ENCODE results near the gene MST1. TPM values are rescaled to one million over a fixed set of nuclear protein-coding genes. Genes with fewer than 3 reads are reported as not detected.

The MST1 gene
- total RNA-seq, 1 donor from 2014 or later = 10.8 TPM

DNA sequence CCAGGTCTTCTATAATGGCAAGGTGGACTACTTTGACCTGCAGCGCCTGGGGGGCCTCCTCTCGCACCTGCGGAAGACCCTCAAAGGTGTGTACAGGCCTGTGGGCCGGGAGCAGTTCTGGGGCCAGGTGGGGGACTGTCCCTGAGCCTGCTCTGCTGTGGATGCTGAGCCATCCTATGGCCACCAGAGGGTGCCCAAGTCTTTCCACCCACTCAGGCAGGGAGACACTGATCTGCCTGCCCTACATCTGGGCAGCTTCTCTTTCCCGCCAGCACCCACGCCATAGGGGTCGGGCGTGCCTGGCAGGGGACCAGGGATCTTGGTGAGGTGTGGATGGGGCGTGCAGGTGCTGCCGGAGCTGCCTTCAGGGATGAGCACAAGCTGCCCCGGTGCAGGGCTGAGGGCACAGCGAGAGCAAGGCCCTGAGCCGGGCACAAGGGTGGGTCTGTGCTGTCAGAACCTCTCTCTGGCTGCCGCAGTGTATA is 14.2 kb upstream of the MST1 start:
- intact Hi-C loops (cut with DNase I) = no loop called here

GRCh38 chr3:49702672-49703071 is 13.4 kb upstream of the MST1 start:
- Histone ChIP-seq H3K36me3 (peaks cover 0 to 50% of the 10 kb centered on the region in 2 donors), H3K4me3 (no peak overlapping the region), H3K27me3 (no peaks in the 10 kb centered on the region), H3K27ac (no peak overlapping the region), H3K4me1 (no peaks in the 10 kb centered on the region), H3K9me3 (no peaks in the 10 kb centered on the region)
- DNase-seq (ENCODE audit: extremely low spot score in 2 of 2) = no peak
- intact Hi-C loops (cut with DNase I) = no loop called here
- TF ChIP-seq POLR2A (IDR thresholded peaks at IDR 0.05) (no peak), POLR2AphosphoS5 (IDR thresholded peaks at IDR 0.05; ENCODE audit: insufficient read depth in 1 of 2, low read depth in 1 of 2) (no peak)
- TF ChIP-seq, protein P1, sequence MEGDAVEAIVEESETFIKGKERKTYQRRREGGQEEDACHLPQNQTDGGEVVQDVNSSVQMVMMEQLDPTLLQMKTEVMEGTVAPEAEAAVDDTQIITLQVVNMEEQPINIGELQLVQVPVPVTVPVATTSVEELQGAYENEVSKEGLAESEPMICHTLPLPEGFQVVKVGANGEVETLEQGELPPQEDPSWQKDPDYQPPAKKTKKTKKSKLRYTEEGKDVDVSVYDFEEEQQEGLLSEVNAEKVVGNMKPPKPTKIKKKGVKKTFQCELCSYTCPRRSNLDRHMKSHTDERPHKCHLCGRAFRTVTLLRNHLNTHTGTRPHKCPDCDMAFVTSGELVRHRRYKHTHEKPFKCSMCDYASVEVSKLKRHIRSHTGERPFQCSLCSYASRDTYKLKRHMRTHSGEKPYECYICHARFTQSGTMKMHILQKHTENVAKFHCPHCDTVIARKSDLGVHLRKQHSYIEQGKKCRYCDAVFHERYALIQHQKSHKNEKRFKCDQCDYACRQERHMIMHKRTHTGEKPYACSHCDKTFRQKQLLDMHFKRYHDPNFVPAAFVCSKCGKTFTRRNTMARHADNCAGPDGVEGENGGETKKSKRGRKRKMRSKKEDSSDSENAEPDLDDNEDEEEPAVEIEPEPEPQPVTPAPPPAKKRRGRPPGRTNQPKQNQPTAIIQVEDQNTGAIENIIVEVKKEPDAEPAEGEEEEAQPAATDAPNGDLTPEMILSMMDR (IDR thresholded peaks at IDR 0.05) = no peak

More for the DNA sequence above, 14.2 kb upstream of the MST1 start:
- no peaks in the 10 kb centered on the region for H3K27me3 ChIP-seq
- H3K27ac ChIP-seq = no peak overlapping the region
- peaks cover 0 to 42% of the 10 kb centered on the region in 2 donors for H3K36me3 ChIP-seq
- H3K4me1 ChIP-seq = no peaks in the 10 kb centered on the region
- no peaks in the 10 kb centered on the region for H3K9me3 ChIP-seq
- DNase-seq (ENCODE audit: extremely low spot score in 2 of 2) = no peak
- no peak overlapping the region for H3K4me3 ChIP-seq
- TF ChIP-seq, protein P1 (IDR thresholded peaks at IDR 0.05) = peak; percentile 7 to 67 (median 56)
- TF ChIP-seq POLR2A (IDR thresholded peaks at IDR 0.05) = no peak
- TF ChIP-seq POLR2AphosphoS5 (IDR thresholded peaks at IDR 0.05; ENCODE audit: insufficient read depth in 1 of 2, low read depth in 1 of 2) = no peak

- no peak for TF ChIP-seq POLR2AphosphoS5 (IDR thresholded peaks at IDR 0.05; ENCODE audit: insufficient read depth in 1 of 2, low read depth in 1 of 2)
- TF ChIP-seq POLR2A (IDR thresholded peaks at IDR 0.05) = no peak
- TF ChIP-seq, protein P1 (IDR thresholded peaks at IDR 0.05) = no peak
Measured at GRCh38 chr3:49701388-49702077, 12.3 kb upstream of the MST1 start.

GRCh38 chr3:49700453-49701128 is 11.3 kb upstream of the MST1 start:
- no peak overlapping the region for H3K27ac ChIP-seq
- no peaks in the 10 kb centered on the region for H3K4me1 ChIP-seq
- no peaks in the 10 kb centered on the region for H3K27me3 ChIP-seq
- TF ChIP-seq POLR2A (IDR thresholded peaks at IDR 0.05) = no peak
- TF ChIP-seq, protein P1 (IDR thresholded peaks at IDR 0.05) = no peak
- TF ChIP-seq POLR2AphosphoS5 (IDR thresholded peaks at IDR 0.05; ENCODE audit: insufficient read depth in 1 of 2, low read depth in 1 of 2) = no peak
- H3K9me3 ChIP-seq = no peaks in the 10 kb centered on the region
- intact Hi-C loops (cut with DNase I) = no loop called here
- no peak overlapping the region for H3K4me3 ChIP-seq
- no peak for DNase-seq (ENCODE audit: extremely low spot score in 2 of 2)
- H3K36me3 ChIP-seq = peaks cover 0 to 41% of the 10 kb centered on the region in 2 donors

More at GRCh38 chr3:49701388-49702077, 12.3 kb upstream of the MST1 start:
- H3K27me3 ChIP-seq = no peaks in the 10 kb centered on the region
- no peaks in the 10 kb centered on the region for H3K4me1 ChIP-seq
- no peak overlapping the region for H3K27ac ChIP-seq
- peaks cover 0 to 49% of the 10 kb centered on the region in 2 donors for H3K36me3 ChIP-seq
- intact Hi-C loops (cut with DNase I) = no loop called here
- no peak overlapping the region for H3K4me3 ChIP-seq
- no peaks in the 10 kb centered on the region for H3K9me3 ChIP-seq
- DNase-seq (ENCODE audit: extremely low spot score in 2 of 2) = no peak
